Effector memory CD8-positive, alpha-beta T cell (primary cell): ENCODE results near the gene SPHK1.
"Not testable (repeated sequence)": the region's sequence is repeated elsewhere in the genome, so short reads cannot be mapped to it uniquely, and the experiment has no call there.

Experiments used
- ATAC-seq: fragments of 150-1000 bp; cut with Tn5 transposase; replicated peaks from 2 replicates; pipeline ENCODE4 v1.10.0; 2021; ENCODE audit warnings: mild to moderate bottlenecking, moderate library complexity
- DNase-seq, 3 experiments: peaks; one replicate each; pipeline ENCODE4 v3.0.0; 2021
- H3K27ac Mint-ChIP-seq, 2 donors: one replicate each; pipeline ENCODE4 v1.8.0; 2022; ENCODE audit warnings: mild to moderate bottlenecking in 2 of 2, mixed read lengths in 2 of 2, moderate library complexity in 2 of 2
- H3K27me3 Mint-ChIP-seq, 2 donors: one replicate each; pipeline ENCODE4 v1.8.0; 2022; ENCODE audit warnings: mixed read lengths in 2 of 2
- H3K36me3 Mint-ChIP-seq: one replicate; pipeline ENCODE4 v1.8.0; 2022; ENCODE audit warnings: mild to moderate bottlenecking, moderate library complexity, mixed read lengths; ENCODE audit not compliant: insufficient read depth
- H3K4me1 Mint-ChIP-seq, 2 donors: one replicate each; pipeline ENCODE4 v1.8.0; 2022; ENCODE audit warnings: low read depth in 2 of 2, mixed read lengths in 2 of 2
- H3K4me3 Mint-ChIP-seq, 2 donors: one replicate each; pipeline ENCODE4 v1.8.0; 2022; ENCODE audit warnings: mild to moderate bottlenecking in 2 of 2, mixed read lengths in 2 of 2, moderate library complexity in 2 of 2
- H3K9me3 Mint-ChIP-seq, 2 donors: one replicate each; pipeline ENCODE4 v1.8.0; 2022; ENCODE audit warnings: mixed read lengths in 2 of 2
- total RNA-seq, 9 experiments: gene quantifications; one replicate each; lab custom pipeline; 2026; lab: John Stamatoyannopoulos, UW

SPHK1 gene
- 1.3 to 27.8 (median 6.0) reads per million in 9 experiments for total RNA-seq

GRCh38 chr17:76384222-76384986 is at the start of gene SPHK1:
Gene SPHK1, plus strand, starts transcription at chr17:76384609. Its CDS starts 1,036 bp downstream, at chr17:76385645.
- H3K27ac Mint-ChIP-seq: peak within 1 kb of the TSS; percentile 81 to 87
- H3K9me3 Mint-ChIP-seq: no peaks in the 10 kb centered on the region
- ATAC-seq (peak; percentile 55), DNase-seq (peak; percentile 39 to 52 (median 46))
- peaks cover 4% of the 10 kb centered on the region for H3K36me3 Mint-ChIP-seq
- H3K4me1 Mint-ChIP-seq: peaks cover 3 to 4% of the 10 kb centered on the region in 2 donors
- peak within 1 kb of the TSS; percentile 91 to 96 for H3K4me3 Mint-ChIP-seq
- H3K27me3 Mint-ChIP-seq: no peaks in the 10 kb centered on the region

DNA sequence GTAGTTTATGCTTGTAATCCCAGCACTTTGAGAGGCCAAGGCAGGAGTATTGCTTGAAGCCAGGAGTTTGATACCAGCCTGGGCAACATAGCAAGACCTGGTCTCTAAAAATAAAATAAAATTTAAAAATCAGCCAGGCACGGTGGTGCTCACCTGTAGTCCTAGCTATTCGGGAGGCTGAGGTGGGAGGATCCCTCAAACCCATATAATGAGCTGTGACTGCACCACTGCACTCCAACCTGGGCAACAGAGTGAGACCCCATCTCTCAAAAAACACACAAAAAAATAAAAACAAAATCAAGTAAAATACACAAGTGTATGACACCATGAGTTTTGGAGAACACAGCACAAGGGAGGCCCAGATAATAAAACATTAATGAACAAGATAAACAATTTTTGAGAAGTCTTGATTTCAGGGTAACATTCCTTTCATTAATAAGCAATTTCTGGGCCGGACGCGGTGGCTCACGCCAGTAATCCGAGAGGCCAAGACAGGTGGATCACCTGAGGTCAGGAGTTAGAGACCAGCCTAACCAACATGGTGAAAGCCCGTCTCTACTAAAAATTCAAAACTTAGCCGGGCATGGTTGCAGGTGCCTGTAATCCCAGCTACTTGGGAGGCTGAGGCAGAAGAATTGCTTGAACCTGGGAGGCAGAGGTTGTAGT is 48.6 kb upstream of the SPHK1 start:
- Mint-ChIP-seq H3K4me1 (peaks cover 0 to 10% of the 10 kb centered on the region in 2 donors), H3K4me3 (no peak overlapping the region), H3K27me3 (no peaks in the 10 kb centered on the region), H3K36me3 (peaks cover 4% of the 10 kb centered on the region), H3K9me3 (no peaks in the 10 kb centered on the region), H3K27ac (no peak overlapping the region)
- no peak for ATAC-seq
- DNase-seq: no peak

GRCh38 chr17:76336756-76337412 is 47.5 kb upstream of the SPHK1 start:
- ATAC-seq: no peak
- H3K4me3 Mint-ChIP-seq: no peak overlapping the region
- no peaks in the 10 kb centered on the region for H3K27me3 Mint-ChIP-seq
- peaks cover 0 to 5% of the 10 kb centered on the region in 2 donors for H3K4me1 Mint-ChIP-seq
- peaks cover 3% of the 10 kb centered on the region for H3K36me3 Mint-ChIP-seq
- H3K9me3 Mint-ChIP-seq: no peaks in the 10 kb centered on the region
- DNase-seq: no peak
- no peak overlapping the region for H3K27ac Mint-ChIP-seq

GRCh38 chr17:76337413-76337777 is 47.0 kb upstream of the SPHK1 start:
- H3K4me1 Mint-ChIP-seq: peaks cover 0 to 5% of the 10 kb centered on the region in 2 donors
- no peaks in the 10 kb centered on the region for H3K9me3 Mint-ChIP-seq
- H3K27me3 Mint-ChIP-seq: no peaks in the 10 kb centered on the region
- no peak overlapping the region for H3K4me3 Mint-ChIP-seq
- DNase-seq (no peak), ATAC-seq (no peak)
- H3K27ac Mint-ChIP-seq: no peak overlapping the region
- peaks cover 9% of the 10 kb centered on the region for H3K36me3 Mint-ChIP-seq

DNA sequence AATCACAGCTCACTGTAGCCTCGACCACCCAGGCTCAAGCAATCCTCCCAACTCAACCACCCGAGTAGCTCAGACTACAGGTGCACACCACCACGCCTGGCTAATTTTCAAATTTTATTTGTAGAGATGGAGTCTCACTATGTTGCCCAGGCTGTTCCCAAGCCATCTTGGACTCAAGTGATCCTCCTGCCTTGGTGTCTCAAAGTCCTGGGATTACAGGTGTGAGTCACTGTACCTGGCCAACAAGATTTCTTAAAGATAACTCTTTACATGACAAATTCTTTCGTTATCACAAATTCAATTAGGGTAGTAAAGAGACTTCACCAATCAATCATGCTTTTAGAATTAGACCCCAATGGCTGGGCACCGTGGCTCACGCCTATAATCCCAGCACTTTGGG is 43.1 kb upstream of the SPHK1 start:
- H3K9me3 Mint-ChIP-seq: no peaks in the 10 kb centered on the region
- DNase-seq: no peak
- peaks cover 44% of the 10 kb centered on the region for H3K36me3 Mint-ChIP-seq
- H3K27me3 Mint-ChIP-seq: no peaks in the 10 kb centered on the region
- peaks cover 0 to 5% of the 10 kb centered on the region in 2 donors for H3K4me1 Mint-ChIP-seq
- no peak for ATAC-seq
- peak overlapping the region in 1 of 2 donors; percentile 10 for H3K27ac Mint-ChIP-seq
- H3K4me3 Mint-ChIP-seq: no peak overlapping the region

DNA sequence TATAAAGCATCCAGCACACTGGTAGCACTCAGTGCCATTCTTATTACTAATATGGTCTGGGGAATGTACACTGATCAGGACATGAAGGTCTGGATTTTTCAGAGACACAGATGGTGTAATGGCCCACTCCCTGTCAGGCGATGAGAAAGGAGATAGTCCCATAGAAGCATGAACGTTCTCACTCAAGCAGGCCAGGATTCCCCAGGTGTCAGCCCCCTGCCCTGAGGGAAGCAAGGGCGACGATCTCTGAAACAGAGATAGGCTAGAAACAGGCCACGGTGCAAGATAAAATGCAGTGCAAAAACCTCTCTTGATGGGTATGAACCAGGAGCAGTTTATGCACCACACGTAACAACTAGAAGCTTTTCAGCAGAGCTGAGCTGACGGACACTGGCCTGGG is 41.3 kb upstream of the SPHK1 start:
- Mint-ChIP-seq H3K4me1 (peaks cover 3 to 4% of the 10 kb centered on the region in 2 donors), H3K27me3 (no peaks in the 10 kb centered on the region), H3K27ac (no peak overlapping the region), H3K9me3 (no peaks in the 10 kb centered on the region), H3K36me3 (peaks cover 60% of the 10 kb centered on the region), H3K4me3 (no peak overlapping the region)
- ATAC-seq: no peak
- DNase-seq: no peak

DNA sequence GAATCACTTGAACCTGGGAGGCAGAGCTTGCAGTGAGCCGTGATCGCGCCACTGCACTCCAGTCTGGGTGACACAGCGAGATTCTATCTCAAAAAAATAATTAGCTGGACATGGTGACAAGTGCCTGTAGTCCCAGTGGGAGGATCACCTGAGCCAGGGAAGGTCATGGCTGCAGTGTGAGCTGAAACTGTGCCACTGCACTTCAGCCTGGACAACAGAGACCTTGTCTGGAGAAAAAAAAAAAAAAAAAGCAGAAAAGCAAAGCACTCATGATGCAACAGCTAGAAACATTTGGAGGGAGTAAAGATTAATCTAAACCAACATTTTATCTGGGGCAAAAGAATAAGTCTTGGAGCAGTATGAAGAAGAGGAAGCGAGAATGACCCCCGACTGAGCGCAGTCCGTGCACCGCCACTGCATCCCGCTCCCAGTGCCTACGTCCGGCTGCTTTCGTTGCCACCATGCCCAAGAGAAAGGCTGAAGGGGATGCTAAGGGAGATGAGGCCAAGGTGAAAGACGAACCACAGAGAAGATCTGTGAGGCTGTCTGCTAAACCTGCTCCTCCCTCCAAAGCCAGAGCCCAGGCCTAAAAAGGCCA is 38.9 kb upstream of the SPHK1 start:
- peak overlapping the region in 1 of 2 donors; percentile 59 for H3K27ac Mint-ChIP-seq
- DNase-seq (no peak), ATAC-seq (no peak)
- H3K27me3 Mint-ChIP-seq: no peaks in the 10 kb centered on the region
- H3K9me3 Mint-ChIP-seq: no peaks in the 10 kb centered on the region
- H3K36me3 Mint-ChIP-seq: peaks cover 58% of the 10 kb centered on the region
- peaks cover 4% of the 10 kb centered on the region in 2 donors for H3K4me1 Mint-ChIP-seq
- no peak overlapping the region for H3K4me3 Mint-ChIP-seq

DNA sequence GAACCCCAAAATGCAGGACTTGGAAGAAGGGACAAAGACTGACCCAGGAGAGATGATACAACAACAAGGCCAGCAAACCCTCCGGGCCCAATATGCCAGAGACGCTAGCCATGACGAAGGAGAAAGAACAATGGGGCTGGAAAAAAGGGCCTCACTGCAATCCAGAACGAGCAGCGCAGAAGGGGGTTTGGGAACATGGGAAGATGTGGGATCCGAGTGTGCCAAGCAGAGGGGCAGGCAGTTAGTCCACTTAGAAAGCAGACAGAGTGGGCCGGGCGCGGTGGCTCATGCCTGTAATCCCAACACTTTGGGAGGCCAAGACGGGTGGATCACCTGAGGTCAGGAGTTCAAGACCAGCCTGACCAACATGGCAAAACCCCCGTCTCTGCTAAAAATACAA is 37.5 kb upstream of the SPHK1 start:
- H3K4me1 Mint-ChIP-seq, H3K9me3 Mint-ChIP-seq, H3K4me3 Mint-ChIP-seq, DNase-seq, ATAC-seq, H3K27me3 Mint-ChIP-seq, H3K27ac Mint-ChIP-seq: not testable (repeated sequence)
- H3K36me3 Mint-ChIP-seq: peaks cover 56% of the 10 kb centered on the region

- Mint-ChIP-seq H3K4me1 (peaks cover 20 to 22% of the 10 kb centered on the region in 2 donors), H3K27ac (no peak overlapping the region), H3K4me3 (no peak overlapping the region), H3K36me3 (peaks cover 27% of the 10 kb centered on the region), H3K27me3 (no peaks in the 10 kb centered on the region), H3K9me3 (no peaks in the 10 kb centered on the region)
- DNase-seq: no peak
- no peak for ATAC-seq
Observed at GRCh38 chr17:76350463-76350862, 33.9 kb upstream of the SPHK1 start.

GRCh38 chr17:76351526-76352071 is 32.8 kb upstream of the SPHK1 start:
- ATAC-seq: no peak
- peaks cover 15% of the 10 kb centered on the region for H3K36me3 Mint-ChIP-seq
- peaks cover 20 to 22% of the 10 kb centered on the region in 2 donors for H3K4me1 Mint-ChIP-seq
- peak overlapping the region; percentile 84 to 88 for H3K4me3 Mint-ChIP-seq
- no peaks in the 10 kb centered on the region for H3K27me3 Mint-ChIP-seq
- DNase-seq: no peak
- H3K27ac Mint-ChIP-seq: peak overlapping the region in 1 of 2 donors; percentile 23
- H3K9me3 Mint-ChIP-seq: no peaks in the 10 kb centered on the region

GRCh38 chr17:76353004-76353598 is 31.3 kb upstream of the SPHK1 start:
- Mint-ChIP-seq H3K4me1 (peaks cover 17 to 18% of the 10 kb centered on the region in 2 donors), H3K27me3 (peaks cover 0 to 8% of the 10 kb centered on the region in 2 donors), H3K9me3 (no peaks in the 10 kb centered on the region), H3K4me3 (peak overlapping the region; percentile 84 to 88), H3K36me3 (peaks cover 2% of the 10 kb centered on the region), H3K27ac (peak overlapping the region; percentile 81 to 84)
- DNase-seq (peak in 2 of 3 experiments; percentile 2 to 3), ATAC-seq (no peak)

DNA sequence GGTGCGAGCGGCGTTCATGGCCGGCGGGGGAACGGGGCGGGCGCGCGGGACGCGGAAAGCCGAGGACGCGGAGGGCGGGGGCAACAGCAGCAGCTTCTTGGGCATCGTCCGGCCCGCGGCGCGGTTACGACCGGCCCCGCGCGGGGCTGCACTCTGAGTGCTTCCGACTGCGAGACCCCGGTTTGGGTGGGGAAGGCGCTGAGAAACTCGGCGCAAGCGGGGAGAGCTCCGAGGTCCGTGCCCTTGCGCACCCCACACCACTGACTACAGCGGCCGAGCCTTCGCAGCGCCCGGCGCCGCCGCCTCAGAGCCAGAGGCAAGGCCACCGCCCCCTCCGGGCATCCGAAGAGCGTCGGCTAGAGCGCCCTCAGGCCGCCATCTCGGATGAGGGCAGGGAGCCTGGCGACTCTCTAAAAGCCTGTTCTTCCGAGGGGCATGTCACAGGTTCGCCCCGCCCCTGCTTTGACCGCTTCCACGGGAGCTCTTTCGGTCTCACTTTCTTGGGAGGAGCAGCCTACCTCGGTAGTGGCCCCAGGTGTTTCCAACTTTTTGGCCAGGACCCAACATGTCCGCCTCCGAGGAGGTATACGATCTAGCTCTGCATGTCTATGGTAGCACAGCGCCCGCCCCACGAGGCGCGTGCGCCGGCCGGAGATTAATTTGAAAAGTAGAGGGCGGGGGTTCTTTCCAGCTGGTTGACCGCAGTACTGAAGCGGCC is 30.7 kb upstream of the SPHK1 start, which contains the start of gene PRPSAP1:
Gene PRPSAP1, minus strand, starts transcription at position 318 of the 718 bp plus-strand sequence. Its CDS starts 213 bp downstream, at position 105.
- peak within 1 kb of the TSS; percentile 84 to 88 for H3K4me3 Mint-ChIP-seq
- peaks cover 0 to 8% of the 10 kb centered on the region in 2 donors for H3K27me3 Mint-ChIP-seq
- H3K4me1 Mint-ChIP-seq: peaks cover 17 to 18% of the 10 kb centered on the region in 2 donors
- peaks cover 2% of the 10 kb centered on the region for H3K36me3 Mint-ChIP-seq
- DNase-seq: peak; percentile 68 to 85 (median 70)
- no peaks in the 10 kb centered on the region for H3K9me3 Mint-ChIP-seq
- peak within 1 kb of the TSS; percentile 81 to 95 for H3K27ac Mint-ChIP-seq
- ATAC-seq: peak; percentile 94
